HG03060 (cell line): ENCODE data around the gene TOMM70.
"Not testable (repeated sequence)": the region's sequence is repeated elsewhere in the genome, so short reads cannot be mapped to it uniquely, and the experiment has no call there.

ENCODE experiments used
- ATAC-seq: cut with Tn5 transposase; IDR thresholded peaks from one replicate; pipeline ENCODE4 v1.9.1; 2021; ENCODE audit warnings: low read depth, moderate number of reproducible peaks; ENCODE audit not compliant: unreplicated experiment

TOMM70 gene

DNA sequence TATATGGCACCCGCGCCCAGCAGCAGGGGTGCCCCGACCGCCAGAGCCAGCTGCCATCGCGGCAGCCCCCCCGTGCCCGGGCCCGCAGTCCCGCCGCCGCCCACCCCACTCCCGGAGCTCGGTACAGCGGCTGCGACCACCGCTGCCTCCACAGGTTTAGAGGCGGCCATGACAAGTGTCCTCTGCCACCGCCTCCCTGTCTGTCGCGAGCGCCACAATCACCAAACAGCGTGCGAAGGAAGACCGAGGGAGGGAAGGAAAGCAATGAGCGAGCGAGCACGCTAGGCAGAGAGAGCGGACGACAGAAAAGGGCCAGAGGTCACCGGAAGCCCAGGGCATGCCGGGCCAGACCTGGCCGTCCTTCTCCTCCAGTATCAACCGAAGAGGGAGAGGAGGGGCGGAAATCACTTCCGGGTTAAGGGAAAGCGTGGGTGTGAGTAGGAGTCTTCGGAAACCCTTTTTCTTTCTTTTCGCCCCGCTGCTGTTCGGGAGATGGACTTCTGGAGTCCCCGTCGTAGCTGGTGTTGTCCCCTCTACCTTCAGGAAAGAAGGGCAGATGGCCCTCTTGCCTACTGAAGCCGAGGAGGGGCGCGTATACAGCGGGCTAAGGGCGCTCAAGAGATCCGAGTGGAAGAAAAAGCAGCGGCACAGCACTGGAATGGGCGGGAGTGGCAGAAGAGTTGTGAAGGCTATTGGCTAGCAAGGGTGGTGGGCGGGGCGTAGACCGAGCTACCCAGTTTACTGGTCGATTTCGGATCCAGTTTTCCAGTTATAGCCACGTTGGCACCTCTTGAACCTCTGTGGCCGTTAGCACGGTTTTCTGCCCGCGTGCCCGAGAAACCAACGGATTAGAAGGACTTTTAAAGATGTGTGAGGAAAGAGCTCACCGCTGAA, at the start of gene TOMM70, which contains the start of gene LNP1:
TSS of gene TOMM70 (minus strand) at position 310 of the 894 bp plus-strand sequence. CDS start at position 170, 140 bp downstream.
TSS of gene LNP1 (plus strand) at position 760 of the 894 bp plus-strand sequence. CDS start 28,191 bp downstream, outside the sequence.
- peak; percentile 80 for ATAC-seq

GRCh38 chr3:100449214-100449613, 48.3 kb upstream of the TOMM70 start:
- ATAC-seq: no peak

- ATAC-seq: no peak
Observed at GRCh38 chr3:100448079-100448478, 47.2 kb upstream of the TOMM70 start.

- ATAC-seq: not testable (repeated sequence)
Observed at GRCh38 chr3:100447067-100447466, 46.2 kb upstream of the TOMM70 start.

GRCh38 chr3:100443690-100444089, 42.8 kb upstream of the TOMM70 start:
- no peak for ATAC-seq

DNA sequence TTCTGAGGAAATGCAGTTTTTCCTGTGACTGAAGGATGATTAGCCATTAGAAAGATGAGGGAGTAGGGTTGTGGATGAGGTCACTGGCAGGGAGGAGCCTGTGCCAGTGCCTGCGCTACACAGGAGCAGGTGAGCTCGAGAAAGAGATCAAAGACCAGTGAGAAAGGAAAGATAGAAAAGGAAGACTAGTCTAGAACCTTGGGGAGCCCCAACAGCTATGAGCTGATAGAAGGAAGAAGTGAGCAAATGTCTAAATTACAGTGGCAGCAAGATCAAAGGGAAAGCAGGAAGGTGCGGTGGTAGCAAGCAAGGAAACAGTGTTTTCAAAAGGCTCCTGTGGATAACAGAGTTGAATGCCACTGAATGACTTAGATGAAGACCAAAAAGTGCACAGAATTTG, 40.0 kb upstream of the TOMM70 start:
- ATAC-seq: no peak

GRCh38 chr3:100438623-100438974, 37.7 kb upstream of the TOMM70 start:
- ATAC-seq: no peak

DNA sequence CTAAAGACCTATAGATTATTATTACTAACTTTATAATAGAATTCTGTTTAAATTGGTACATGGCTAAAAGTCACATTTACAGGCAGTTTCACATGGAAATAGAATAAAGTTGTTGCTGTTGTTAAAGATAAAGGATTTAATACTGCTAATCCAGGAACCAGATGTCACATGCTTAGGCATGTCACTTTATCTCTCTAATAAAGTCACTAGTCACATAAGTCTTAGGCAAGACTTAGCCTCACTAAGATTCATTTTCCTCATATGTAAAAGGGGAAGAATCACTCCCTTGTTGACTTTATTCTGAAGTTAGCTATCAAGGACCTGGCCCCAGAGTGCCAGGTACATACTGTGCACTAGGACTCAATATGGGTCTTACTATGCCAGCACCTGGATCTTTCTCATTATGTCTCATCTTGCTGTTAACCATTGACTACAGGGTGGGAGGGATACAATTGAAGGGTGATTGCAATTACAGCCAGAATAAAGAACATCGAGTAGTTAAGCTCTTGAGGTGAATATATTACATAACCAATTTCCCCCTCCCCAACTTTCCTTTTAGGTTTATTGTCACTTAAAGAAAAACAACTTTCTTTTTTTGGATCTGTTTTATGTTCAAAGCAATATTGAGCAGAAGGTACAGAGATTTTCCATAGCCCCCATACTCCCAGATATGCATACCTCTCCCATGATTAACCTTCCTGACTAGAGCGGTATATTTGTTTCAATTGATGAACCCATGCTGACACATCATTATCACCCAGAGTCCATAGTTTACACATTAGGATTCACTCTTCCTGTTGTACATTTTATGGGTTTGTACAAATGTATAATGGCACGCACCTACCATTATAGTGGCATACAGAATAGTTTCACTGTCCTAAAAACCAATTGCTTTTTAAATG, 37.1 kb upstream of the TOMM70 start:
- no peak for ATAC-seq

GRCh38 chr3:100436951-100437350, 36.1 kb upstream of the TOMM70 start:
- ATAC-seq: no peak

DNA sequence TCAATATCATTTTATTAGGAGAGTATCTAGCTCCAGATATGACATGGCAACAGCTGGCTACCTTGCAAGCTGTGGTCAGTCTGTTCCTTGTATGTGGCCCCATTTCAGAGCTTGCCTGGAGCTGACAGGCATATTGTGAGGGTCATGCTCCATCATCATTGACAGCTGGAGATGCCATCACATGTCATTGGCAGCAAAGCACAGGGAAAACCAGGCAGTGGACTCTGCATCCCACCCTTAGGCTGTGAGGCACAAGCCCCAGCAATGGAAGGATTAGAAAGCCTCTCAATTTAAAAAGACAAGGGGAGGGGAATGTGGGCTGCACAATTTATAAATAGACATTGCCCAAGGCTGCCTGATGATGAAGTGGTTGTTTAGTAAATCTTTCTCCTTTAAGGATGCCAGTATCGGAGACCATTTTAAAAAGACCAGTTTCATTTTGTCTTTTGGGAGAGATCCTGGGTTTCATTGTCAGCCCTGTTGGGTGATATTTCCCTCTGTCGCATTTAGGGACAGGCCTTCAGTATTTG, 28.4 kb upstream of the TOMM70 start:
- no peak for ATAC-seq

- ATAC-seq: no peak
Observed at GRCh38 chr3:100427699-100428098, 26.8 kb upstream of the TOMM70 start.

DNA sequence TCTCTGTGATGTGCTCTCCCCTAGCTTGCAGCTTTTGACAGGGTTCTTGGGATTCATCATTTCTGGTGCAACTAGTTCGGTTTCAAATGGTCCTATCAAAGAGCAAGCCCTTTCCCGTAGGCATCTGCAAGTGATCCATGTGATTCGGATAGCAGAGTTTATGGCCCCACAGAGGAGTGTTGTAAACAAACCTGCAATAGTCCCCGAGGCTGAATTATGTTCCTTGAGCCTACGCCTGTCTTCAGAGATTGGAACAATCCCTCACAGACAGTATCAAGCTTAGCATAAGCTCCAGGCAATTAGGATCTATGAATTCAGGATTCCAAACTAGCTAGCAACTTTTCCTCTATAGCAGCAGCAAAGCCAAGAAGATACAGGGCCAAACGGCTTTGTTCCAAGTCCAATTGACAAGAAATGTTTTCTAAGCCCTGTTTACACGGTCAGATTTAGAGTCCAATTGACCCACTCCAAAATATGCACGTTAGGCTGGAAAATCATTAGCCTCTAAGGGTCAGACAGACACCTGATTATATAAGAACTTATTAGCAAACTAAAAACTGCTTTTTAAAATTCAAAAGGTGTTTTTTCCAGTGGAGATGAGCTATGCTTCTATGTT, 25.3 kb upstream of the TOMM70 start:
- no peak for ATAC-seq

DNA sequence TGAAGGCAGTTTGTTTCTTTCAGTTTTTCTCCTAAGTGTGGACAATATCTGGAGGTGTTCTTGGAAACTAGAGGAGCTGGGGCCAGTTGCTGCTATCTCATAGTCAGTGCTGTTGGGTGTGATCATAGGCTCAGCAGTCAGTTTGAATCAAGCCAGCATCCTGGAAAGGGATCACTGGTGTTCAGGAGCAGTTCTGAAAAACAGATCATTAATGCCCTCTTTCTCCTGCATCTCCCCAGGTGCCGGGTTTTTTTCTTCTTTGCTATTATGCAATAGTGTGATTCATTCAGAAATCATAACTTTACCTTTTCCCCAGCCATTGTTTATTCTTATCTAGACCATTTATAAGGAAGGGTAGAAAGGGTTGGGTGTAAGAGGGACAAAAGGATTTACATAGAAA, 24.4 kb upstream of the TOMM70 start:
- no peak for ATAC-seq

DNA sequence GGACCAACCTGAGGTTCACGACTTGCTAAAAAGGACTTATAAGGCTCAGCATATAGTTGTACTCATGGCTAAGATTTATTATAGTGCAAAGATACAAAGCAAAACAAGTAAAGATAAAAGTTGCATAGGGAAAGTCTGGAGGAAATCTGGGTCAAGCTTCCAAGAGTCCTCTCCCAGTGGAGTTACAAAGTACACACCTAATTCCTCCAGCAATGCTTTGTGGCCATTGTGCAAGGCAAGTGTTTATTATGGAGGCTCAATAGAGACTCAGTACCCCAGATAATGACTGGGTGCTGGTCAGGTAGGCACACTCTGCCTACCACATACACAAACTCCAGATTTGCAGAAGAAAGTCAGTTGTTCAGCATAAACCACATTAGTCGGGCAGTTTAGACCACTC, 23.4 kb upstream of the TOMM70 start:
- no peak for ATAC-seq

DNA sequence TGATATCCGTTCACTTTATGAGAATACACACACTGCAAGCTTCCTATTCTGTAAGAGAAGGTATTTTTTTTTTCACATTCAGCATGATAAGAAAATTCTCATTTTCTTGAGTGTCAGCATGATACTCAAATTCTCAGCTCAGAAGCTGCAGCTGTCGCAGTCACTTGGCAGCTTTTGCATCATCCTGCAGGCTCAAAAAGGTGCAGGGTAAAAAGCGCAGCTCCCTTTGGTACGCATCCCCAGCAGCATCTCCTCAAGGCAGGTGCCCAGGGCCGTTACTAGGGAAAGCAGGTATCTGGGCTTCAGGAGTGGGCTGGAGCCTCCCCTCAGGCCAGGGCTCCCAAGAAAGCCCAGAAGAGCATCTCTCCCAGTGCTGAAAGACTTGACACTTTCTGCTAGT, 22.7 kb upstream of the TOMM70 start:
- no peak for ATAC-seq

GRCh38 chr3:100420885-100421284, 20.0 kb upstream of the TOMM70 start:
- ATAC-seq: no peak

DNA sequence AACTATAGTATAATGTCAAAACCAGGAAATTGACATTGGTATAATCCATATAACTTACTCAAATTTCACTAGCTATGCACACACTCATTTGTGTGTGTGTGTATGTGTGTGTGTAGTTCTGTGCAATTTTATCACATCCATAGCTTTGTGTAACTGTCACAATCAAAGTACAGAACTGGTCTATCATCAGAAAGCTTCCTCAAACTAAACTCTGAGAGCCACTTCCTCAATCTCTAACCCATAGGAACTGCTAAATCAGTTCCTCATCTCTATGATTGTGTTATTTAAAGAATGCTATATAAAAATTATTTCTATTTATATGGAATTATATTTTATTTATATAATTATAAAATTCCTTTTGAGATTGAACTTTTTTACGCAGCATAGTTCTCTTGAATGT, 18.5 kb upstream of the TOMM70 start:
- no peak for ATAC-seq

GRCh38 chr3:100416863-100417262, 16.0 kb upstream of the TOMM70 start:
- ATAC-seq: no peak

DNA sequence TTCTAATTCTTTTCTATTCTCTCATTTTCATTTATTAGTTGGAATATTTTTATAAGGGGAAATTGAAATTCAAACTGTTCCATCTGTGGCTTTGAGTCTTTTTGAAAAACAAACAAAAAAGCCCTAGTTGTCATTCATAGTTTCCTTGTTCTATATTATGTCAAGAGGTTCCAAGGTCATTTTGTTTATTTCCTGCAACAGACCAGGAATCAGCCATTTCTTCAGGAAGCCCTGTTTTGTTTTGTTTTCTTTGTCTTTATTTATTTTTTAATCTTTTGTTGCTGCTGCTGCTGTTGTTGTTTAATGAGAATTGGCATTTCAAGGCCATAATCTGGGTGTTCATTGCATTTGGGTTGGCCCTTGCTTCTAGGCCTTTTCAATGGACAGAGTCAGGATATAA, 15.3 kb upstream of the TOMM70 start:
- no peak for ATAC-seq

GRCh38 chr3:100413613-100414012, 12.7 kb upstream of the TOMM70 start:
- ATAC-seq: no peak
